ENCODE data around the gene FGF18.
"Not testable (repeated sequence)": the region's sequence is repeated elsewhere in the genome, so short reads cannot be mapped to it uniquely, and the experiment has no call there.

The FGF18 gene

DNA sequence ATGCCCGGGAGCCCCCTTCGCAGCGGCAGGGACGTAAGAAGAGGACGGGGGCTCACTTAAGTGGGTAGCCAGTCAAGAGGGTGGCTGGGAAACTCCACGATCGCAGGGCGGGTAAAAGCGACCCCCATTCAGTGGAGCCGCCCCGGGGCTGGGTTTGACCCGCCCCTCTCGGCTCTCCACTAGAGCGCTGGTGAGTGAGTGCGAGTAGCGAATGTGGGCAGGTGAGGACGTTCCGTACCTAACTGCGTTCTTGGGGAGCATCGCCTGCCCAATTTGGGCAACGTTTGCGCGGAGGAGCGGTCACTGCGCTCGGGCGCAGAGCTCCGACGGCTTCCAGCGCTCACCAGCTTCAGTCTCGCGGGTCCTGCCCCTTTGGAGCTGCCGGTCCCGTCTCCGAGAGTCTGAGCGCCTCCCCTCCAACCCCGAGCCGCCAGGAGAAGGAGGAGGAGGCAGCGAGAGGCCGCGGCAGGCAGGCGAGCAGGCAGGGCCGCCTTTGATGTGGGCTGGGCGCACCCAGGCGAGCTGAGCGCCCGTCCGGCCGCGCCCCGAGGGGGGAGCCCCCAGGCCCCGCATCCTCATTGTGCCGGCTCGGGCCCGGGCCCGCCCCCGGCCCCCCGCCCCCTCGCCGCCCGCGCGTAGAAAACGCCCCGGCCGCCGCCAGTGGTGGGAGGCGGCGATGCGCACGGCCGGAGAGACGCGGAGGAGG is at the start of gene FGF18:
TSS of gene FGF18 (plus strand) at position 666 of the 706 bp plus-strand sequence. CDS start 553 bp downstream, outside the sequence.
- DNase-seq, result peak in 1 of 2 donors; percentile 5

- no peak for DNase-seq
These were observed 49.5 kb upstream of the FGF18 start for GRCh38 chr5:171369898-171370297.

GRCh38 chr5:171370881-171371280 is 48.6 kb upstream of the FGF18 start:
- DNase-seq, result not testable (repeated sequence)

DNA sequence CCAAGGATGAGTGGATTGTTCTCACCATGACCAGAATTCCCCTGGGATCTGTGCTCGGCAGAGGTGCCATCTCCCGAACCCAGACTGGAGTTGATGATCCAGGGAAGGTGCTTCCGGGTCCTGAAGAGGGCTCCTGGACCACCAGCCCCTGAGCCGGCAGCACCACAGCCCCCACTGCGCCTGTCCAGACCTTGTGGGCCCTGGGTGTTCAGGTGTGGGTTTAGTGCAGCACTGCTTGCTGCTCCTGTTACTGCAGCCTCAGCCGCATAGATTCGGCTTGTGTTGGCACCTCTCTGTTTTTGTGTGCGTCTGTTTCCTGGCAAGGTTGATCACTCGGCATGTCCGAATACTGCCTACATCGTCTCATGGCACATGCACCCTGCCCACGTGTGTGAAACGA is 48.1 kb upstream of the FGF18 start:
- DNase-seq, result no peak

DNA sequence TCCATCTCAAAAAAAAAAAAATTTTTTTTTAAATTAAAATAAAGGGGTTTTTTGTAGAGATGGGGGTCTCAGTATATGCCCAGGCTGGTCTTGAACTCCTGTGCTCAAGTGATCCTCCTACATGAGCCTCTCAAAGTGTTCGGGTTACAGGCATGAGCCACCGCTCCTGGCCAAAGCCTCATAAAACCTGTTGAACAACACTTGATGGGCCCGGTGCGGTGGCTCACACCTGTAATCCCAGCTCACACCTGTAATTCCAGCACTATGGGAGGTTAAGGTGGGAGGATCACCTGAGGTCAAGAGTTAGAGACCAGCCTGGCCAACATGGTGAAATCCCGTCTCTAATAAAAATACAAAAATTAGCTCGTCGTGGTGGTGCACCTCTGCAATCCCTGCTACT is 39.5 kb upstream of the FGF18 start:
- no peak for DNase-seq

- DNase-seq, result not testable (repeated sequence)
These were observed 35.0 kb upstream of the FGF18 start for GRCh38 chr5:171384416-171384815.

DNA sequence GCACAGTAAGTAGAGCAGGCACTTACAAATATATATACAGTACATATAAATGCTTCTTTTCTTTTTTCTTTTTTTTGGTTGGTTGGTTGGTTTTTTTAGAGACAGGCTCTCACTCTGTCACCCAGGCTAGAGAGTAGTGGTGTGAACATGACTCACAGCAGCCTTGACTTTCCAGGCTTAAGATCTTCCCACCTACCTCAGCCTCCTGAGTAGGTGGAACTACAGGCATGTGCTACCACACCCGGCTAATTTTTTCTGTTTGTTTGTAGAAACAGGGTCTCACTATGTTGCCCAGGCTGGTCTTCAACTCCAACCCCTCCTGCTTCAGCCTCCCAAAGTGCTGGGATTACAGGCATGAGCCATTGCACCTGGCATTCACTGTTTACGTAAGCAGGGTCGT is 34.4 kb upstream of the FGF18 start:
- not testable (repeated sequence) for DNase-seq

DNA sequence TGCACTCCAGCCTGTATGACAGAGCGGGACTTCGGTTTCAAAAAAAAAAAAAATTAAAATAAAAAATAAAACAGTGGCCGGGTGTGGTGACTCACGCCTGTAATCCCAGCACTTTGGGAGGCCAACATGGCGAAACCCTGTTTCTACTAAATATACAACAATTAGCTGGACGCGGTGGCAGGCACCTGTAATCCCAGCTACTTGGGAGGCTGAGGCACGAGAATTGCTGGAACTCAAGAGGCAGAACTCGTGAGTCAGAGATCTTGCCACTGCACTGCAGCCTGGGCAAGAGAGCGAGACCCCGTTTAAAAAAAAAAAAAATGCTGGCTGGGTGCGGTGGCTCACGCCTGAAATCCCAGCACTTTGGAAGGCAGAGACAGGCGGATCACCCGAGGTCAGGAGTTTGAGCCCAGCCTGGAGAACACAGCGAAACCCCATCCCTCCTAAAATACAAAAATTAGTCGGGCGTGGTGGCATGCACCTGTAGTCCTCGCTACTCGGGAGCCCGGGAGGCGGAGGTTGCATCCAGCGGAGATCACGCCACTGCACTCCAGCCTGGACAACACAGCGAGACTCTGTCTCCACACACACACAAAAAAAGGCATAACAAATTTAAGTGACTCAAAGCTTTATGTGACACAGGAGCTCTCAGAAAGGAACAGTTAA is 33.3 kb upstream of the FGF18 start:
- no peak for DNase-seq

DNA sequence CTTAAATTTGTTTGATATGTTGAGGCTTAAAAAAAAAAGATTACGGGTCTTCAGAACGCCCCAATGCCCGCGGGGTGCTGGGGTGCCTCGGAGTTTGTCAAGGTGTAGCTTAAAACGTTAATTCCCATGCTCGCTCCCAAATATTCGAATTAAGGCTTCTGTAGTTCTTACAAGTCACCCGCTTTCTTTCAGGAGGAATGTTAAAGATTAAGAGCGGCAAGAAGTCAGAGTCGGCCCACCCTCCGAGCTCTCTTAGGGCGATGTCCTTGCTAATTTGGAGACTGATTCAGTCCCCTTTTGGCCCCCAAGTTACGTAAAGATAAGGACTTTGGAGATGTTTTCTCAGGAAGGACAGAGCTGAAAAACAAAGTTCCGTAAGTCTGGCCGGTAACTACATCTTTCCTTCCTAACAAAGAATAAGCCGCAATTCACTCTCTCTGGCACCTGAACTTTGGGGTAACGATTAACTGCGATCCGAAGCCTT is 32.5 kb upstream of the FGF18 start:
- no peak for DNase-seq

GRCh38 chr5:171387345-171387969 is 32.0 kb upstream of the FGF18 start, which contains the start of gene NPM1:
TSS of gene NPM1 (plus strand) at chr5:171387849. CDS start at chr5:171387949, 100 bp downstream.
- peak; percentile 93 to 94 for DNase-seq

DNA sequence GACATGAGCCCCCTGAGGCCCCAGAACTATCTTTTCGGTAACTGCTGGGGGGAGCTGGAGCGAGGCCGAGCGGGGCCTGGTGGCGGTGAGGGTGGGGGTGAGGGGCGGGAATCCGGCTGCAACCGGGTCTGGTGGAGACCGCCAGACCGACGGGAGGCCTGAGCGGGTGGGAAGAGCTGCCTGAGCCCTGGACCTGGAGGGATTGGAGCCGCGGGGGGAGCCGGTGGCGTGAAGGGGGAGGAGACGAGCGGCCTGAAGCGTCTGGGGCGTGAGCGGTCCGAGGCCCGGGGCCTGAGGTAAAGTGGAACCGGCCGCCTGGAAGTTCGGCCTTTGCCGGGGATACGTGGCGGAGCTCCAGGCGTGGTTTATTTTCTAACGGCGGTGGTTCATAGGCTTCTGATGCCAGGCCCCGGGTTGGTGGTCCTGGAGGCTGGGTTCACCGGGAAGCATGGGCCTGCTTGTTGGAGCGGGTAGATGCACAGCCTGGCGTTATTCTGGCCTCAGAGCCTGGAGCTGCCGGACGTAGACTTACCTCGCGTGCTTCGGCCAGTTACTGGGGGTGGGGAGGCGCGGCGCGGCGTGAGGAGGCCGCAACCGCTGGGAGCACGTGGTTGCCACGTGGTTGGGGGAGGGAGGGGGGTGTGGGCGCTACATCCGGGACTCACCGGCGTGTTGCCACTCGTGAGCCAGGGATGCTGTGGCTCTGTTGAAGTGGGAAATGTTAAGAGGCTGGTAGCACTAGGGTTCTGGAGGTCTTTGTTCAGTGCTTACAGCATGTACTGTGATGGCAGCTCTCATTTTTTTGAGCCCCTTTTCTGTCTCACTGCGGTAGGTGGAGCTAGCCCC is 31.3 kb upstream of the FGF18 start:
- peak; percentile 78 for DNase-seq

DNA sequence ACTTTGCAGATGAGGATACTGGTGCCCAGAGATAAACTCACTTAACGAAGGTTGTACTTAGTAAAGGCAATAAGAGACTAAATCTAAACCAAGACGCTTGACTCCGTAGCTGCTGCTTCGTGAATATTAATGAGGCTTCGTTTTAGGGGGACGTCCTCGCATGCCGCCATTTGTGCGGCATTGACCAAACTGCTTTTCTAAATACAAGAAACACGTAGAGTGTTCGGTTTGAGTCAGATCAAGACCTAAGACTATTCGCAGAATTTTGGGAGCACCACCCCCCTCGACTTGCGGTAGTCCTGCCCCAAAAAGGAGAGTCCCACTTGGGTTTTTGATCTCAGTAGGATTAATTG is 30.7 kb upstream of the FGF18 start:
- DNase-seq, result peak; percentile 28 to 31

DNA sequence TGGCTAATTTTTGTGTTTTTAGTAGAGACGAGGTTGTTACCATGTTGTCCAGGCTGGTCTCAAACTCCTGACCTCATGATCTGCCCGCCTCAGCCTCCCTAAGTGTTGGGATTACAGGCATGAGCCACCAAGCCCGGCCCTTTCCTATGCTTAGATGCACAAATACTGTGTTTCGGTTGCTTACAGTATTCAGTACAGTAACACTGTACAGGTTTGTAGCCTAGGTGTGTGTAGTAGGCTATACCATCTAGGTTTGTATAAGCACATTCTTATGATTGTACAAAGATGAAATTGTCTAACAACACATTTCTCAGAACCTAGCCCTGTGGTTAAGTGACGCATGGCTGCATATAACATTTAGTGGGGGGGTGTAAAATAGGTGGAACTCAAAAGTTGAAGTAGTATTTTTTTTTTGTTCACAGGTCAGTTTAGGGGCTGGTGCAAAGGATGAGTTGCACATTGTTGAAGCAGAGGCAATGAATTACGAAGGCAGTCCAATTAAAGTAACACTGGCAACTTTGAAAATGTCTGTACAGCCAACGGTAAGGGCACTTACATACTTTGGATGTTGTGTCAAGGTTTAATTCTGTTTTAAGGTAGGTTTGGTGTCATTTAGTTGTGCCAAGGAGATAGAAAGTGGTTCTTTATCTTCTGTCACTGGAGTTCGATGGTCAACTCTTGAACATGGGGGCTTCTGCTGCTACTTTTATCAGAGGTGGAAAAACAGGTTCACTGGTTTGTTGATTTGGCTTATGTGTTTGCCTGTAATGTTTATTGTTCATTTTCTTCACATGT is 28.4 kb upstream of the FGF18 start:
- no peak for DNase-seq

DNA sequence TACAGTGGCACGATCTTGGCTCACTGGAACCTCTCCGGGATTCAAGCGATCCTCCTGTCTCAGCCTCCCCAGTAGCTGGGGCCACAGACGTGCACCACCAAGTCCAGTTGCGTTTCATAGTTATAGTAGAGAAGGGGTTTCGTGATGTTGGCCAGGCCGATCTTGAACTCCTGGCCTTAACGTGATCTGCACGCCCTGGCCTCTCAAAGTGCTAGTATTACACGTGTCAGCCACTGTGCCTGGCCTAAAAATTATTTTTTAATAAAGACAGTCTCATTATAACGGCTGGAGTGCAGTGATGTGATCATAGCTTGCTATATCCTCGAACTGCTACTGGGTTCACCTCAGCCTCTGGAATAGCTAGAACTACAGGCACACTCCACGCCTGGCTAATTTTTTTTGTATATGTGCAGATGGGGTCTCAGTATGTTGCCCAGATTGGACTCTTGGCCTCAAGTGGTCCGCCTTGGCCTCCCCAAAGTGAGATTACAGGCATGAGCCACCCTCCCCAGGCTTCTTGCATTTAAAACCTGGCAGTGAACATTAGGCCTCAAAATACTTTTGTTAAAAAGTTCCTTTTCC is 27.4 kb upstream of the FGF18 start:
- DNase-seq, result no peak

DNA sequence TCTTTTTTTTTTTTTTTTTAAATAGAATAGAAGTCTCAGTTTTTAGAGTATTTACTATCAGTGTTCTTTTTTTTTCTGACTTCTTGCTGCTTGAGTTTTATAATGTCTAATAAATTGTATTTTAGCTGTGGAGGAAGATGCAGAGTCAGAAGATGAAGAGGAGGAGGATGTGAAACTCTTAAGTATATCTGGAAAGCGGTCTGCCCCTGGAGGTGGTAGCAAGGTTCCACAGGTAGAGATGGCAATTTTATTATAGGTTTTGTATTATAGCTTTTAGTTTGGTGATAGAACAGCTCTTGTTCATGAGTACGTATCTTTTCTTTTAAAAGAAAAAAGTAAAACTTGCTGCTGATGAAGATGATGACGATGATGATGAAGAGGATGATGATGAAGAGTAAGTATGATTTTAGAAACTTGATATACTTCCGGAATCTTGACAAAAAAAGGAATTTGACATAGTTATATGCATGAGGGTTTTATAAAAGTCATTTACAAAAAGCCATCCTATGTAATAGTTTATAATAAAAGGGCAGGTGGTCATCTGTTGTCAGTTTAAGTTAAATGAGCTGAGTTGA is 26.8 kb upstream of the FGF18 start:
- no peak for DNase-seq

DNA sequence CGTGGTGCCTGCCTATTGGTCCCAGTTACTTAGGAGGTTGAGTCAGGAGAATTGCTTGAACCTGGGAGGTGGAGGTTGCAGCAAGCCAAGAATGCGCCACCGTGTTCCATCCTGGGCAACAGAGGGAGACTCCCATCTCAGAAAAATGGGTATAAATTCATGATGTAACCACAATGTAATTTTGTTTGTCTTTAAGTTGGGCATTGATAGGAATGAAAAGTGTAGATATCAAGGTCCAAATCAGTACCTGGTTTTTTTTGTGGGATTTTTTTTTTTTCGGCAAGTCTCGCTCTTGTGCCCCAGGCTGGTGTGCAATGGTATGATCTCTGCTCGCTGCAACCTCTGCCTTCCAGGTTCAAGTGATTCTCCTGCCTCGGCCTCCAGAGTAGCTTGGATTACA is 24.4 kb upstream of the FGF18 start:
- no peak for DNase-seq

GRCh38 chr5:171396583-171396982 is 22.9 kb upstream of the FGF18 start:
- DNase-seq, result not testable (repeated sequence)

DNA sequence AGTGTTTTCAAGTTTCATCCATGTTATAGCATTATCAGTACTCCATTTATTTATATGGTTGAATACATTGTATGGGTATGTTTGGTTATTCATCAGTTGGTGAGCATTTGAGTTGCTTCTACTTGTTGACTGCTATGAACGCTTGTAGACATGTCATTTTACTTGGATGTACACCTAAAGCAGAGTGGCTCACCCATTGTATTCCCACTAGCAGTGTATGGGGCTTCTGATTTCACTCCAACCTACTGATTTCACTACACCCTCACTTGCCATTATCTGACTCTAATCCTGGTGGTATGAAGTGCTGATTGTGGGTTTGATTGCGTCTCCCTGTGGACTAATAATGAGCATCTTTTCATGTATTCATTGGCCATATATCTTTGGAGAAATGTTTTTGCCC is 22.3 kb upstream of the FGF18 start:
- no peak for DNase-seq

DNA sequence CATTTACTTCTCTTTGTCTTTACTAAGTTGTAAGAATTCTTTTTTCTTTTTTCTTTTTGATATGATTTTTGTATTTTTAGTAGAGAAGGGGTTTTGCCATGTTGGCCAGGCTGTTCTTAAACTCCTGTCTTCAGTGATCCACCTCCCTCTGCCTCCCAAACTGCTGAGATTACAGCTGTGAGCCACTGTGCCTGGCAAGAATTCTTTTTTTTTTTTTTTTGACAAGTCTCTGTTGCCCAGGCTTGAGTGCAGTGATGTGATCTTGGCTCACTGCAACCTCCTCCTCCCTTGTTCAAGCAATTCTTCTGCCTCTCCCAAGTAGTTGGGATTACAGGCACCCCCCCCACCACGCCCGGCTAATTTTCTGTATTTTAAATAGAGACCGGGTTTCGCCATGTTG is 21.8 kb upstream of the FGF18 start:
- DNase-seq, result no peak

GRCh38 chr5:171398660-171399059 is 20.8 kb upstream of the FGF18 start:
- DNase-seq, result not testable (repeated sequence)

- no peak for DNase-seq
These were observed 19.3 kb upstream of the FGF18 start for GRCh38 chr5:171400169-171400568.

Data from stimulated activated CD4-positive, alpha-beta T cell treated with anti-CD3 and anti-CD28 coated beads, Interleukin-2, amount 100 ng/mL, for 48 hours (primary cell).